ENCODE data around the gene NKTR. TPM values are rescaled to one million over a fixed set of nuclear protein-coding genes. Genes with fewer than 3 reads are reported as not detected.
A peak's percentile ranks its signal among the peaks of the same experiment; 100 is the strongest.

NKTR gene
- total RNA-seq, 1 experiment from 2014 or later, result 79.8 TPM

- Histone ChIP-seq H3K79me1 (ENCODE audit: insufficient read depth, low read depth, low read length, poor library complexity, severe bottlenecking) (no peaks in the 10 kb centered on the region), H2BK12ac (ENCODE audit: insufficient read length, low read depth, low read length) (no peak overlapping the region), H3K23me2 (ENCODE audit: insufficient read length, low read depth, low read length, poor library complexity, severe bottlenecking) (peaks cover 6% of the 10 kb centered on the region), H3K18ac (ENCODE audit: insufficient read length, low read depth, low read length) (no peak overlapping the region), H2BK5ac (ENCODE audit: insufficient read length, low read length) (no peak overlapping the region), H2BK20ac (ENCODE audit: low read depth, low read length, poor library complexity, severe bottlenecking) (no peak overlapping the region), H4K8ac (replicated peaks; ENCODE audit: insufficient read length, low read depth, low read length) (no peak overlapping the region), H3K4me1 (ENCODE audit: insufficient read depth, low read length) (no peaks in the 10 kb centered on the region; the same call in 1 of the 2 replicates), H3K4ac (ENCODE audit: low read depth, low read length) (no peak overlapping the region), H3K27ac (ENCODE audit: insufficient read length, low read depth, low read length) (no peak overlapping the region), H3K4me2 (ENCODE audit: insufficient read depth, insufficient read length, low read length) (peak overlapping the region; percentile 60), H3K14ac (ENCODE audit: insufficient read depth, low read length) (no peak overlapping the region), H4K20me1 (ENCODE audit: control insufficient read depth, insufficient read depth, insufficient read length) (no peaks in the 10 kb centered on the region), H2AK5ac (ENCODE audit: insufficient read length, low read length) (no peak overlapping the region), H3K9ac (ENCODE audit: extremely low read depth, insufficient read length, low read length) (peak overlapping the region; percentile 85), H3T11ph (ENCODE audit: low read length) (no peak overlapping the region), H3K79me2 (ENCODE audit: insufficient read depth, low read length) (no peaks in the 10 kb centered on the region; the same call in 1 of the 2 replicates), H2BK15ac (ENCODE audit: low read depth, low read length) (no peak overlapping the region), H4K5ac (ENCODE audit: insufficient read length, low read depth, low read length) (no peak overlapping the region), H3K9me3 (ENCODE audit: control insufficient read depth, low read depth, low read length) (no peaks in the 10 kb centered on the region), H3K27me3 (ENCODE audit: insufficient read depth, low read length) (no peaks in the 10 kb centered on the region), H4K91ac (ENCODE audit: insufficient read length, low read depth, low read length) (no peak overlapping the region), H3K23ac (ENCODE audit: insufficient read length, low read depth, low read length) (no peak overlapping the region), H2BK120ac (ENCODE audit: low read depth, low read length, poor library complexity, severe bottlenecking) (no peak overlapping the region), H3K56ac (ENCODE audit: insufficient read length, low read depth, low read length) (no peak overlapping the region), H2AFZ (ENCODE audit: low read length) (no peak overlapping the region)
- no peak for TF ChIP-seq CTCF (conservative IDR thresholded peaks at IDR 0.05)
- Mint-ChIP-seq H3K9me3 (no peaks in the 10 kb centered on the region), H3K4me3 (peak overlapping the region; percentile 92 to 93), H3K36me3 (ENCODE audit: insufficient read depth in 1 of 3, low read depth in 3 of 3) (peaks cover 22 to 42% (median 28%) of the 10 kb centered on the region in 3 experiments), H3K4me1 (peaks cover 45 to 54% of the 10 kb centered on the region in 2 experiments), H3K27ac (peak overlapping the region; percentile 91 to 98 (median 96); a peak in 5 of 7 replicates), H3K27me3 (ENCODE audit: low read depth) (peaks cover 1% of the 10 kb centered on the region; the same call in 1 of the 2 replicates)
- no CpG with 5 or more reads among the region's 4 CpGs for WGBS (ENCODE audit: extremely low coverage, insufficient read length, low lambda C conversion rate)
- DNase-seq, result no peak
Observed at GRCh38 chr3:42591811-42592210, 8.7 kb upstream of the NKTR start.

All from H9 (cell line).